ENCODE measurements around the gene MCL1.
A peak's percentile ranks its signal among the peaks of the same experiment; 100 is the strongest.
"Not testable (repeated sequence)": the region's sequence is repeated elsewhere in the genome, so short reads cannot be mapped to it uniquely, and the experiment has no call there.

Gene MCL1

DNA sequence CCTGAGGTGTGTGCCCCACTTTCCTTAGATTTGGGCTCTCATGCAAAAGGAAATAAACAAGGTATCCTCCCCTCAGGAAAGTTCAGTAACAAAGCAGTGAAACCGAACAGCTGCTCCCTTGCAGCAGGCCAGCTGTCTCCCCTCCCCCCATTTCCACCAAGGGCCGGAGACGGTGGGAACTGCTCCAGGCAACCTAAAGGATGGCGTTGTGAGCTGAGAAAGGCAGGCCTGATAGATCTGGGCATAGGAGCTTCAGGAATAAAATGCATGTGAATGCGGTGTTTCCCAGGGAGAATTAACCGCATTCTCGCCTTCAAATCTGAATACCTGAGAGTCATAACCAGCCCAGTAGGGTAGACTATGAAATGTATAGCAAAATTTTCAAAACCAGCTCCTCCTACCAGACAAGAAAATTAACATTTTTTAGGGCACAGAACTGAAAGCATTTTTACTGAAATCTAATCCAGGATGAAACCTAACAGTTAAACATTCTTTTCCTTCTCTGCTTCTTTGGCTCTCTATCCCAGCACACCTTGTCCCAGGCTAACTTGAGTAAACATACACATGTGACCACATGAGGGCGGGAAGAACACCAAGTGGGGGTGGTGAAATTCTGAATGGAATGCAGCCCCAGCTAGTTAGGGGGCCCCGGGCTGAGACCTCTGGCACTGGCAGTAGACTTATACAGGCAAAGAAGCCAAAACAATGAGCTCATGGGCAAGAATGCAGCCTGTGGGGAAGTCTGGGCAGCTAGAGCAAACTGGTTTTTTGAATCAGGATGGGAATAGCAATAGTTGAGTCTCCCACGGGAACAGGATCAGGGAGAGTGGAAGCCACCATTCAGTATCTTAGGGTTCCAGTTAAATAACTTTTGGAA, 11.5 kb downstream of the MCL1 start:
- DNase-seq, result peak; percentile 77

DNA sequence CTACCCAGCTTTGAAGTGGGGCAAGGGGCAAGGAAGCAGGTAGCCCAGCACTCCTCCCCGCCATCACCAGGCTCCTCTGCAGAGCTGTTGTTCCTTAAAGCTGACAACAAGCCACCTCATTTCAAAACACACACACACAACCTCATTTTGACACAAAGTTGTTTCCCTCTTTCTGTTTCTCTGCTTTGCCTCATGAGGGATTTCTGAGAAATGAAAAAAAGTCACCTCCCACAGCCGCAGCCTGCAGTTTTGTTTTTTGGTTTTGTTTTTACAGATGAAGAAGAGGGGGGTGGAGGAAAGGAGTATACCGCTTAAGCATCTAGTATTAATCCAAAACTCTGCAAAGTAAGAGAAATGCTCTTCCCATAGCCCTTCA, 12.1 kb downstream of the MCL1 start:
- DNase-seq, result no peak

- DNase-seq, result no peak
These were observed 12.6 kb downstream of the MCL1 start for GRCh38 chr1:150566589-150567340.

GRCh38 chr1:150565240-150565991, 14.0 kb downstream of the MCL1 start:
- not testable (repeated sequence) for DNase-seq

- no peak for DNase-seq
These were observed 15.1 kb downstream of the MCL1 start for GRCh38 chr1:150564051-150564991.

- peak; percentile 34 for DNase-seq
These were observed 15.9 kb downstream of the MCL1 start for GRCh38 chr1:150563340-150564038.

- DNase-seq, result no peak
These were observed 16.7 kb downstream of the MCL1 start for GRCh38 chr1:150562446-150563339.

GRCh38 chr1:150561974-150562445, 17.4 kb downstream of the MCL1 start:
- peak; percentile 66 for DNase-seq

DNA sequence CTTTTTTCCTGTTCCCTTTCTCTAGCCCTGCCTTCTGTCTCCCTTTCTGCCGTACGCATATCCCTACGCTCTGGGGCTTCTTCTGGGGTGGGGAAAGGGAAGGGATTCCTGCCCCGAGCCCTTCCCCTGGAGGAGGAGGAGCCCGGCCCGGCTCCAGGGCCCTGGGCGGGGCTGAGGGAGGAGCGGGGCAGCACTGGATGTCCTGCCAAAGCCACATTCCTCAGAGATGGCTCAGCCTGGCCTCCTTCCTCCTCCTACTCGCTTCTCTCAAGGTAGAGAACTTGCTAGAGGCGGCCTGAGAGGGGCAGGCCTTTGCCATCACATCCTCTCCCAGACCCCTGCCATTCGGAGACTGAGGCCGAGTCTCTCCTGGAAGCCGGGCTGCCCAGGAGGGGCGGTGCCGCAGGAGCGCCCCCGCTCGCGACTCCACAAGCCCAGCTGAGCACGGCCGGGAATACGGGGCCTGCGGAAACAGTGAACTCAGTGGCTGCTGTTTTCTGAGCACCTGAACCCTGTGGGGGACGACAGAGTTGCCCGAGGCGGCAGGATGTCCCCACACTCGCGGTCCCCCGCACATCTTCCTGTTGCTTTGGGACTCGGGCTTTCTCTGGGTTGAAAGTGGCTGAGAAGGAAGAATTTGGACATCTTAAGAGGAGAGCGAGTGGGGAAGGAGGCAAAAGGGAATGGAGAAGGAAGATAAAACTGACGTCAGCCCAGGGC, 18.0 kb downstream of the MCL1 start:
- DNase-seq, result peak; percentile 90

DNA sequence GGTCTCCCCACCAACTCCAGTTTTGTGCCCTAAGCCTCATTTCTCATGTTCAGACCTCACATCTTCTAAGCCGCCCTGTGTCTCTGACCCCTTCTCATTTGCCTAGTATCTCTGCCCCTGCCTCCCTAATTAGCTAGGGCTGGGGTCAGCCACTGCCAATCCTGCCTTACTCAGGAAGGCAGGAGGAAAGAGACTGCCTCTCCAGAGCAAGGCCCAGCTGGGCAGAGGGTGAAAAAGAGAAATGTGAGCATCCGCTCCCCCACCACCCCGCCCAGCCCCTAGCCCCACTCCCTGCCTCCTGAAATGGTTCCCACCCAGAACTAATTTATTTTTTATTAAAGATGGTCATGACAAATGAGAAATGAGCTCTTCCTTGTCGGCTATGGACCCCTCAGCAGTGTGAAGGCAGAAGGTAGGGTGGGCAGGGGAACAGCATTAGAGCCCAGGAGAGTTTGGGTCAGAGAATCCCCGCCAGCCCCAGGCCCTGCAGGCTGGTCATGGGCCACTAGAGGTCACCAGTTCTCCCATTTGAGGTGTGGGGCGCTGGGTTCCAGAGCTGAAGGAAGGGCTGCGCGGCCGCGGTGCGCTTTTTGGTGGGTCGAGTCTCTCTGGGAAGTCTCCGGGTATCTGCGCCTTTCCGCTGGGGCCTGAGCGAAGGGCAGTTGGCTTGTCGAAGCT, 18.7 kb downstream of the MCL1 start:
- DNase-seq, result peak; percentile 81

- no peak for DNase-seq
These were observed 19.4 kb downstream of the MCL1 start for GRCh38 chr1:150560011-150560438.

DNA sequence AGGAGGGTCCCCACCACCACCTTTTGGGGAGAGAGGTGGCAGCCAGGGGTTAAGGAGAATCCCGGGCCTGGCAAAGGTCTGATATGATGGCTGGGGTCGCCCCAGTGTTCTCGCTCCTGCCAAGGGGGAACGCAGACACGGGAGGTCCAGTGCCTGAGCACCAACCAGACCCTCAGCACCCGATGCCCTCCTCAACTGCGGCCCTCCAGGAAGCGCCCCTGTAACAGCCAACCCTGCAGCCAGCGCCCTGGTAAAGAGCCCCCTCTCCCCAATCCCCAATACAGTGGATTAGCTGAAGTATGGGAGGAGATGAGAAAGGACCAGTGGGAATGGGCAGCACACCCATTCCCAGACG, 19.8 kb downstream of the MCL1 start:
- DNase-seq, result no peak

DNA sequence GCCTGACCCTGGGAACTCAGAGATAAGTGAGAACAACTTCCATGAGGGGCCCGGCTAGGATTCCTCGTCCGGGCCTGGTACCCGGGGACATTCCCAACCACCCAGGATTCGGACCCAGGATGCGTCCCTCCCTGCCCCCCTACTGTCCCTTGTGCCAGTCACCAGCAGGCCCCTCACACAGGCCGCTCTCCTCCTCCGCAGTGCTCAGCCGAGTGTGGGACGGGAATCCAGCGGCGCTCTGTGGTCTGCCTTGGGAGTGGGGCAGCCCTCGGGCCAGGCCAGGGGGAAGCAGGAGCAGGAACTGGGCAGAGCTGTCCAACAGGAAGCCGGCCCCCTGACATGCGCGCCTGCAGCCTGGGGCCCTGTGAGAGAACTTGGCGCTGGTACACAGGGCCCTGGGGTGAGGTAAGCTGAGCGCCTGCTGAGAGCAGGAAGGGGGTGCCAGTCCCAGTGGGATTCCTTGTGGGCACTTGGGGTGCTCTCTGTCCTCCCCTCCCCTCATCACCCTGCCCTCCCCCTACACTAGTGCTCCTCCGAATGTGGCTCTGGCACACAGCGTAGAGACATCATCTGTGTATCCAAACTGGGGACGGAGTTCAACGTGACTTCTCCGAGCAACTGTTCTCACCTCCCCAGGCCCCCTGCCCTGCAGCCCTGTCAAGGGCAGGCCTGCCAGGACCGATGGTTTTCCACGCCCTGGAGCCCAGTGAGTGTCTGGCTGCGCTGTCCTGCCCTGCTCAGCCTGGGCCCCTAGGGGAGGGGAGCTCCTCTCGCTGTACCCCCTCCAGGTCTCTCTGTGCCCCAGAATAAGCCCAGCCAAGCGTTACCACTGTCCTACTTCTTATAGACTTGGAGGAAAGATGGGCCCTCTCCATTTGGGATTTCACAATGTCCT, 20.4 kb downstream of the MCL1 start:
- no peak for DNase-seq

DNA sequence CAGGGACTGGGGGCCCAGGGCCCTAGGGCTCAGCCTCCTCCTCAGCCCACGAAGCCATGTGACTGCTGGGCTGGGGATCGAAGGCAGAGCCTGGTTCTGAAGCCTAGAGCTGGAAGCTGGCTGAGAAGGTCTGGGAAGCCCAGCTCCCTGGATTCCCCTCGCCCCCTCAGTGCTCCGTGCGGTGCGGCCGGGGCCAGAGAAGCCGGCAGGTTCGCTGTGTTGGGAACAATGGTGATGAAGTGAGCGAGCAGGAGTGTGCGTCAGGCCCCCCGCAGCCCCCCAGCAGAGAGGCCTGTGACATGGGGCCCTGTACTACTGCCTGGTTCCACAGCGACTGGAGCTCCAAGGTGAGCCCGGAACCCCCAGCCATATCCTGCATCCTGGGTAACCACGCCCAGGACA, 21.1 kb downstream of the MCL1 start:
- no peak for DNase-seq

DNA sequence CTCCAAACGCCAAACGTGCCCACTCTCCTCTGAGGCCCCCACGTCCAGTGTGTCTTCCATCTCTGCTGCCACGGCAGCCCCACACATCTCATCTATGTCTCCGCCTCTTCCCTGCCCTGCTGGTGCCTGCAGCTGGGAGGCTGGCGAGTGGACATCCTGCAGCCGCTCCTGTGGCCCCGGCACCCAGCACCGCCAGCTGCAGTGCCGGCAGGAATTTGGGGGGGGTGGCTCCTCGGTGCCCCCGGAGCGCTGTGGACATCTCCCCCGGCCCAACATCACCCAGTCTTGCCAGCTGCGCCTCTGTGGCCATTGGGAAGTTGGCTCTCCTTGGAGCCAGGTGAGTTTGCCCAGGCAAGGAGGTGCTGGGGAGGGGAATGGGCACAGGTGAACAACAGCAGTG, 21.6 kb downstream of the MCL1 start:
- DNase-seq, result no peak

DNA sequence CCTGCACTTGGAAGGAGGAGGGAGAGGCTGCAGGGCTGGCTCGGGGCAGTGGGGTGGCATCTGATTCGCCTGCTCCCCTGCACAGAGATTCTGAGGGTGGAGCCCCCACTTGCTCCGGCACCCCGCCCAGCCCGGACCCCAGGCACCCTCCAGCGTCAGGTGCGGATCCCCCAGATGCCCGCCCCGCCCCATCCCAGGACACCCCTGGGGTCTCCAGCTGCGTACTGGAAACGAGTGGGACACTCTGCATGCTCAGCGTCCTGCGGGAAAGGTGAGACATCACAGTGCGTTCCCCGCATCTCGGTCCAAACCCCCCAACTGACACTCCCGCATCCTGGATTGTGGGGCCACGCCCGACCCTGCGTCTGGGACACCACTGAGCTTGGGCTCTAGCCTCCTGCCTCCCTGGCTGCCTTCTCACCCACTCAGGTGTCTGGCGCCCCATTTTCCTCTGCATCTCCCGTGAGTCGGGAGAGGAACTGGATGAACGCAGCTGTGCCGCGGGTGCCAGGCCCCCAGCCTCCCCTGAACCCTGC, 22.3 kb downstream of the MCL1 start:
- no peak for DNase-seq

- no peak for DNase-seq
These were observed 23.2 kb downstream of the MCL1 start for GRCh38 chr1:150555971-150556865.

All from amniotic stem cell (primary cell).